ENCODE data around the gene SLC34A1. TPM values are rescaled to one million over a fixed set of nuclear protein-coding genes. Genes with fewer than 3 reads are reported as not detected.

The SLC34A1 gene
- total and polyA plus RNA-seq, 2 of the 13 experiments (the other 11 are each of a cell fraction or from before 2014, with no cell fraction given) = 0.03 to 0.20 TPM

- TF ChIP-seq HBP1 (CRISPR knock-in tag; IDR thresholded peaks at IDR 0.05; ENCODE audit: low read depth) = peak; percentile 43; the same call in 1 of the 2 replicates
- no peak for TF ChIP-seq ATF5 (CRISPR knock-in tag; IDR thresholded peaks at IDR 0.05; ENCODE audit: low read depth)
- TF ChIP-seq ZNF83 (CRISPR knock-in tag; IDR thresholded peaks at IDR 0.05; ENCODE audit: borderline replicate concordance) = no peak
- TF ChIP-seq BRD4 (CRISPR knock-in tag; IDR thresholded peaks at IDR 0.05) = no peak
- no peak for TF ChIP-seq ZNF772 (CRISPR knock-in tag; IDR thresholded peaks at IDR 0.05)
- no peak for TF ChIP-seq FOXO1 (CRISPR knock-in tag; IDR thresholded peaks at IDR 0.05)
- TF ChIP-seq SNAI1 (CRISPR knock-in tag; IDR thresholded peaks at IDR 0.05; ENCODE audit: borderline replicate concordance) = no peak
- no peak for TF ChIP-seq JUN (CRISPR knock-in tag; IDR thresholded peaks at IDR 0.05)
- TF ChIP-seq ZKSCAN8 (CRISPR knock-in tag; IDR thresholded peaks at IDR 0.05; ENCODE audit: borderline replicate concordance) = no peak; the same call in 1 of the 2 replicates
- TF ChIP-seq MEIS2 (CRISPR knock-in tag; IDR thresholded peaks at IDR 0.05) = peak; percentile 58; the same call in 1 of the 2 replicates
- no peak for TF ChIP-seq FOXK2 (IDR thresholded peaks at IDR 0.05)
- TF ChIP-seq THAP11 (CRISPR knock-in tag; IDR thresholded peaks at IDR 0.05) = peak; percentile 74
- no peak for TF ChIP-seq XBP1 (CRISPR knock-in tag; IDR thresholded peaks at IDR 0.05)
- no peak for TF ChIP-seq TERF1 (CRISPR knock-in tag; IDR thresholded peaks at IDR 0.05)
- TF ChIP-seq ZNF646 (CRISPR knock-in tag; IDR thresholded peaks at IDR 0.05) = no peak
- no peak for TF ChIP-seq NFE2L1 (CRISPR knock-in tag; IDR thresholded peaks at IDR 0.05; ENCODE audit: borderline replicate concordance)
- TF ChIP-seq ZNF607 (CRISPR knock-in tag; IDR thresholded peaks at IDR 0.05; ENCODE audit: borderline replicate concordance) = 0 out of 2 replicates have a peak, but pooled peaks have one; percentile 17
- TF ChIP-seq ZNF512 (CRISPR knock-in tag; IDR thresholded peaks at IDR 0.05) = no peak
Measured at GRCh38 chr5:177370488-177371119, 13.6 kb upstream of the SLC34A1 start (continued).
